Calu3 (cell line): Measurements from ENCODE around the gene TBC1D14. TPM values are rescaled to one million over a fixed set of nuclear protein-coding genes. Genes with fewer than 3 reads are reported as not detected.

ENCODE experiments used
- BruUV-seq: library from RNA; stranded (reverse); fragments of 400-500 nt; replicated peaks from 2 replicates; lab custom pipeline; 2021; lab: Mats Ljungman, UMichigan
- CTCF ChIA-PET: fragments of 300-600 bp; sonication (Branson Sonifier 250); formaldehyde crosslinking; loops from one replicate; lab custom pipeline; 2022; ENCODE audit warnings: antibody characterized with exemption; lab: Charles Lee
- DNase-seq: peaks from one replicate; pipeline ENCODE4 v3.0.0; 2022
- H3K27ac Mint-ChIP-seq: one replicate; pipeline ENCODE4 v1.8.0; 2022; ENCODE audit warnings: mixed read lengths; ENCODE audit not compliant: unreplicated experiment
- H3K27me3 Mint-ChIP-seq: one replicate; pipeline ENCODE4 v1.8.0; 2022; ENCODE audit warnings: mixed read lengths; ENCODE audit not compliant: unreplicated experiment
- H3K36me3 Mint-ChIP-seq: one replicate; pipeline ENCODE4 v1.8.0; 2022; ENCODE audit warnings: mild to moderate bottlenecking, moderate library complexity, mixed read lengths; ENCODE audit not compliant: insufficient read depth, unreplicated experiment
- H3K4me1 Mint-ChIP-seq: one replicate; pipeline ENCODE4 v1.8.0; 2022; ENCODE audit warnings: mild to moderate bottlenecking, low read depth, mixed read lengths; ENCODE audit not compliant: unreplicated experiment
- H3K4me3 Mint-ChIP-seq: one replicate; pipeline ENCODE4 v1.8.0; 2022; ENCODE audit warnings: mild to moderate bottlenecking, low read depth, moderate library complexity, mixed read lengths; ENCODE audit not compliant: unreplicated experiment
- H3K9me3 Mint-ChIP-seq: one replicate; pipeline ENCODE4 v1.8.0; 2022; ENCODE audit warnings: low read depth, mixed read lengths; ENCODE audit not compliant: unreplicated experiment
- CTCF ChIP-seq: fragments of 200-600 bp; IDR thresholded peaks from one replicate; pipeline ENCODE4 v1.8.0; 2022; ENCODE audit warnings: antibody characterized with exemption; ENCODE audit not compliant: unreplicated experiment
- intact Hi-C: fragments of 100-400 bp; cut with micrococcal nuclease; formaldehyde crosslinking; loops from one replicate; pipeline ENCODE4 v1.10.0; 2022; ENCODE audit not compliant: unreplicated experiment
- total RNA-seq: library from RNA; stranded (reverse); gene quantifications from 2 replicates; pipeline ENCODE4 v1.2.3, GENCODE V29; 2022

The TBC1D14 gene
- total RNA-seq, 1 experiment from 2014 or later, result 26.4 TPM

- no peak for TF ChIP-seq CTCF
- peaks cover 16% of the 10 kb centered on the region for H3K36me3 Mint-ChIP-seq
Observed at GRCh38 chr4:7027284-7027683, 117.7 kb downstream of the TBC1D14 start.

GRCh38 chr4:7027913-7028312 is 118.3 kb downstream of the TBC1D14 start:
- no peak for TF ChIP-seq CTCF
- H3K4me3 Mint-ChIP-seq, result no peak overlapping the region
- no TSS peak for BruUV-seq
- no peaks in the 10 kb centered on the region for H3K27me3 Mint-ChIP-seq
- H3K27ac Mint-ChIP-seq, result no peak overlapping the region
- no peaks in the 10 kb centered on the region for H3K4me1 Mint-ChIP-seq
- intact Hi-C loops, result no loop called here
- CTCF ChIA-PET, result no interaction called here
- peaks cover 16% of the 10 kb centered on the region for H3K36me3 Mint-ChIP-seq
- no peaks in the 10 kb centered on the region for H3K9me3 Mint-ChIP-seq
- no peak for DNase-seq

More at GRCh38 chr4:7027284-7027683, 117.7 kb downstream of the TBC1D14 start:
- Mint-ChIP-seq H3K27me3 (no peaks in the 10 kb centered on the region), H3K27ac (no peak overlapping the region), H3K4me3 (no peak overlapping the region), H3K4me1 (no peaks in the 10 kb centered on the region), H3K9me3 (no peaks in the 10 kb centered on the region)
- intact Hi-C loops, result no loop called here
- BruUV-seq, result no TSS peak
- CTCF ChIA-PET, result no interaction called here
- DNase-seq, result no peak

GRCh38 chr4:7029212-7029611 is 119.6 kb downstream of the TBC1D14 start:
- TF ChIP-seq CTCF, result no peak
- peaks cover 2% of the 10 kb centered on the region for H3K4me1 Mint-ChIP-seq
- intact Hi-C loops, result no loop called here
- no peaks in the 10 kb centered on the region for H3K9me3 Mint-ChIP-seq
- CTCF ChIA-PET, result interaction anchor here (1.2 kb wide), 1 partner anchor 14 kb away, joined by 4 read pairs; the partner anchor contains the start of gene TADA2B
- BruUV-seq, result no TSS peak
- no peaks in the 10 kb centered on the region for H3K27me3 Mint-ChIP-seq
- peaks cover 16% of the 10 kb centered on the region for H3K36me3 Mint-ChIP-seq
- no peak overlapping the region for H3K4me3 Mint-ChIP-seq
- no peak for DNase-seq
- H3K27ac Mint-ChIP-seq, result no peak overlapping the region

GRCh38 chr4:7029921-7030320 is 120.3 kb downstream of the TBC1D14 start:
- no peaks in the 10 kb centered on the region for H3K9me3 Mint-ChIP-seq
- no peak overlapping the region for H3K4me3 Mint-ChIP-seq
- peaks cover 8% of the 10 kb centered on the region for H3K4me1 Mint-ChIP-seq
- BruUV-seq, result no TSS peak
- intact Hi-C loops, result no loop called here
- H3K36me3 Mint-ChIP-seq, result peaks cover 16% of the 10 kb centered on the region
- no peak for DNase-seq
- CTCF ChIA-PET, result interaction anchor here (1.2 kb wide), 1 partner anchor 14 kb away, joined by 4 read pairs; the partner anchor contains the start of gene TADA2B
- H3K27ac Mint-ChIP-seq, result no peak overlapping the region
- TF ChIP-seq CTCF, result no peak
- H3K27me3 Mint-ChIP-seq, result no peaks in the 10 kb centered on the region
